Mesendoderm (in vitro differentiated cells): ENCODE measurements around the gene ATCAY.
A peak's percentile ranks its signal among the peaks of the same experiment; 100 is the strongest.
"Not testable (repeated sequence)": the region's sequence is repeated elsewhere in the genome, so short reads cannot be mapped to it uniquely, and the experiment has no call there.

Experiments
- DNase-seq: peaks from one replicate; pipeline ENCODE4 v3.0.0; 2013
- H2AK5ac ChIP-seq: 2 replicates; pipeline ENCODE4 v1.6.1; 2013; ENCODE audit warnings: low read length, inconsistent platforms
- H2BK120ac ChIP-seq: 2 replicates; pipeline ENCODE4 v1.6.1; 2013; ENCODE audit warnings: low read depth, mild to moderate bottlenecking, low read length, moderate library complexity, mixed read lengths
- H2BK15ac ChIP-seq: replicated peaks from 2 replicates; pipeline ENCODE4 v1.6.1; 2013; ENCODE audit warnings: low read depth, mild to moderate bottlenecking, moderate library complexity
- H2BK5ac ChIP-seq: 2 replicates; pipeline ENCODE4 v1.6.1; 2013; ENCODE audit warnings: low read length, inconsistent platforms
- H3K18ac ChIP-seq: 2 replicates; pipeline ENCODE4 v1.6.1; 2013; ENCODE audit warnings: mild to moderate bottlenecking, low read length, mixed read lengths
- H3K23ac ChIP-seq: one replicate; pipeline ENCODE4 v1.6.1; 2013; ENCODE audit warnings: low read length
- H3K27ac ChIP-seq: 2 replicates; pipeline ENCODE4 v1.5.1; 2013; ENCODE audit warnings: low read depth, mild to moderate bottlenecking, inconsistent platforms, low read length, moderate library complexity
- H3K27me3 ChIP-seq: 2 replicates; pipeline ENCODE4 v1.6.1; 2013; ENCODE audit warnings: low read length, control low read depth, mild to moderate bottlenecking, inconsistent platforms; ENCODE audit not compliant: insufficient read depth, poor library complexity
- H3K36me3 ChIP-seq: 2 replicates; pipeline ENCODE4 v1.6.1; 2013; ENCODE audit warnings: low read length, inconsistent platforms; ENCODE audit not compliant: control insufficient read depth, insufficient read depth
- H3K4ac ChIP-seq: one replicate; pipeline ENCODE4 v1.6.1; 2013; ENCODE audit warnings: low read depth, mild to moderate bottlenecking, low read length, moderate library complexity
- H3K4me1 ChIP-seq: 2 replicates; pipeline ENCODE4 v1.6.1; 2013; ENCODE audit warnings: low read depth, low read length, inconsistent platforms; ENCODE audit not compliant: control insufficient read depth
- H3K4me2 ChIP-seq: 2 replicates; pipeline ENCODE4 v1.6.1; 2013; ENCODE audit warnings: low read length
- H3K4me3 ChIP-seq: 2 replicates; pipeline ENCODE4 v1.5.1; 2013; ENCODE audit warnings: mild to moderate bottlenecking, low read length
- H3K56ac ChIP-seq: one replicate; pipeline ENCODE4 v1.6.1; 2013; ENCODE audit warnings: low read length
- H3K79me1 ChIP-seq: 2 replicates; pipeline ENCODE4 v1.6.1; 2013; ENCODE audit warnings: low read length, inconsistent platforms
- H3K79me2 ChIP-seq: 2 replicates; pipeline ENCODE4 v1.6.1; 2013; ENCODE audit warnings: mild to moderate bottlenecking, low read length; ENCODE audit not compliant: control insufficient read depth, insufficient read depth
- H3K9ac ChIP-seq: 2 replicates; pipeline ENCODE4 v1.6.1; 2013; ENCODE audit warnings: low read length, inconsistent platforms
- H4K5ac ChIP-seq: one replicate; pipeline ENCODE4 v1.6.1; 2013; ENCODE audit warnings: low read length
- H4K8ac ChIP-seq: one replicate; pipeline ENCODE4 v1.6.1; 2013; ENCODE audit warnings: low read depth, mild to moderate bottlenecking, control low read depth, low read length, moderate library complexity
- WGBS: extraction: QIAGEN DNeasy Blood & Tissue Kit; methylation state at CpG from one replicate; pipeline ENCODE4 v1.1.7; 2013; ENCODE audit warnings: low lambda C conversion rate, missing lambda C conversion rate; ENCODE audit not compliant: insufficient coverage; ENCODE audit errors: extremely low coverage; 5-methylcytosine and 5-hydroxymethylcytosine counted together

ATCAY gene

GRCh38 chr19:3868770-3869456 lies 11.6 kb upstream of the ATCAY start, which contains the start of gene ZFR2:
Gene ZFR2 (minus strand): TSS chr19:3869038. CDS start chr19:3869017, 21 bp downstream.
- no peak within 1 kb of the TSS for H2BK15ac ChIP-seq
- H3K23ac ChIP-seq = peak within 1 kb of the TSS; percentile 94
- H3K79me2 ChIP-seq = no peaks in the 10 kb centered on the region
- H3K18ac ChIP-seq = peak within 1 kb of the TSS; percentile 96
- H3K4ac ChIP-seq = peak within 1 kb of the TSS; percentile 89
- no peak within 1 kb of the TSS for H4K5ac ChIP-seq
- peak within 1 kb of the TSS; percentile 61 for H3K9ac ChIP-seq
- DNase-seq = peak; percentile 82
- no peak within 1 kb of the TSS for H2BK5ac ChIP-seq
- no peak within 1 kb of the TSS for H2AK5ac ChIP-seq
- no CpG with 5 or more reads among the region's 62 CpGs for WGBS
- H3K4me3 ChIP-seq = no peak within 1 kb of the TSS
- H3K4me2 ChIP-seq = peak within 1 kb of the TSS; percentile 52
- peaks cover 5% of the 10 kb centered on the region for H3K4me1 ChIP-seq
- H2BK120ac ChIP-seq = no peak within 1 kb of the TSS
- no peak within 1 kb of the TSS for H4K8ac ChIP-seq
- no peaks in the 10 kb centered on the region for H3K27me3 ChIP-seq
- no peak within 1 kb of the TSS for H3K27ac ChIP-seq
- no peaks in the 10 kb centered on the region for H3K36me3 ChIP-seq
- no peaks in the 10 kb centered on the region for H3K79me1 ChIP-seq
- peak within 1 kb of the TSS; percentile 79 for H3K56ac ChIP-seq

GRCh38 chr19:3873151-3873550 lies 7.3 kb upstream of the ATCAY start:
- no peak overlapping the region for H4K8ac ChIP-seq
- no peak overlapping the region for H3K9ac ChIP-seq
- no peak overlapping the region for H3K4me3 ChIP-seq
- no peaks in the 10 kb centered on the region for H3K27me3 ChIP-seq
- H3K23ac ChIP-seq = no peak overlapping the region
- no peak overlapping the region for H3K56ac ChIP-seq
- no peaks in the 10 kb centered on the region for H3K79me1 ChIP-seq
- H2BK120ac ChIP-seq = no peak overlapping the region
- H3K4me2 ChIP-seq = no peak overlapping the region
- no peak overlapping the region for H3K18ac ChIP-seq
- no peak for DNase-seq
- H3K36me3 ChIP-seq = no peaks in the 10 kb centered on the region
- peaks cover 1% of the 10 kb centered on the region for H3K4me1 ChIP-seq
- no peak overlapping the region for H3K27ac ChIP-seq
- H3K4ac ChIP-seq = no peak overlapping the region
- no peak overlapping the region for H2BK5ac ChIP-seq
- no peak overlapping the region for H2AK5ac ChIP-seq
- no peaks in the 10 kb centered on the region for H3K79me2 ChIP-seq
- no peak overlapping the region for H4K5ac ChIP-seq
- H2BK15ac ChIP-seq = no peak overlapping the region
- WGBS = no CpG with 5 or more reads among the region's 4 CpGs

- H3K79me1 ChIP-seq, H2BK120ac ChIP-seq, H4K5ac ChIP-seq, H3K4me3 ChIP-seq, H3K18ac ChIP-seq, H4K8ac ChIP-seq, H3K4ac ChIP-seq, H3K56ac ChIP-seq, H3K4me1 ChIP-seq, H3K4me2 ChIP-seq, H3K27me3 ChIP-seq, H3K9ac ChIP-seq, H3K23ac ChIP-seq, H3K36me3 ChIP-seq, H2BK15ac ChIP-seq, H2AK5ac ChIP-seq, DNase-seq, H3K79me2 ChIP-seq, H2BK5ac ChIP-seq, H3K27ac ChIP-seq: not testable (repeated sequence)
- no CpG with 5 or more reads among the region's 13 CpGs for WGBS
Observed at GRCh38 chr19:3874695-3875094, 5.8 kb upstream of the ATCAY start.

GRCh38 chr19:3879656-3880055 lies 829 bp upstream of the ATCAY start:
- no CpG with 5 or more reads among the region's 12 CpGs for WGBS
- H4K5ac ChIP-seq = no peak overlapping the region
- H3K27ac ChIP-seq = no peak overlapping the region

GRCh38 chr19:3881272-3882040 lies 971 bp downstream of the ATCAY start:
- Histone ChIP-seq H2BK5ac (no peak overlapping the region), H3K27me3 (no peaks in the 10 kb centered on the region), H2BK15ac (no peak overlapping the region), H2BK120ac (no peak overlapping the region), H3K4me2 (peak overlapping the region; percentile 89), H3K4me1 (no peaks in the 10 kb centered on the region), H3K27ac (no peak overlapping the region), H2AK5ac (no peak overlapping the region), H3K4me3 (peak overlapping the region; percentile 9), H3K18ac (no peak overlapping the region), H3K56ac (peak overlapping the region; percentile 64), H3K79me2 (no peaks in the 10 kb centered on the region), H3K4ac (no peak overlapping the region), H4K8ac (no peak overlapping the region), H3K9ac (peak overlapping the region; percentile 40), H3K79me1 (no peaks in the 10 kb centered on the region), H4K5ac (no peak overlapping the region), H3K36me3 (no peaks in the 10 kb centered on the region), H3K23ac (no peak overlapping the region)
- no CpG with 5 or more reads among the region's 31 CpGs for WGBS
- DNase-seq = peak; percentile 71

More at GRCh38 chr19:3879656-3880055, 829 bp upstream of the ATCAY start:
- Histone ChIP-seq H2AK5ac (no peak overlapping the region), H2BK5ac (no peak overlapping the region), H2BK15ac (no peak overlapping the region), H4K8ac (no peak overlapping the region), H3K36me3 (no peaks in the 10 kb centered on the region), H3K79me2 (no peaks in the 10 kb centered on the region), H3K56ac (no peak overlapping the region), H3K4ac (no peak overlapping the region), H3K23ac (no peak overlapping the region), H3K4me1 (no peaks in the 10 kb centered on the region), H3K9ac (no peak overlapping the region), H3K4me2 (no peak overlapping the region), H3K18ac (no peak overlapping the region), H3K27me3 (no peaks in the 10 kb centered on the region), H3K79me1 (no peaks in the 10 kb centered on the region), H3K4me3 (no peak overlapping the region), H2BK120ac (no peak overlapping the region)
- DNase-seq = no peak
